ENCODE results near the gene COL6A3.

COL6A3 gene

DNA sequence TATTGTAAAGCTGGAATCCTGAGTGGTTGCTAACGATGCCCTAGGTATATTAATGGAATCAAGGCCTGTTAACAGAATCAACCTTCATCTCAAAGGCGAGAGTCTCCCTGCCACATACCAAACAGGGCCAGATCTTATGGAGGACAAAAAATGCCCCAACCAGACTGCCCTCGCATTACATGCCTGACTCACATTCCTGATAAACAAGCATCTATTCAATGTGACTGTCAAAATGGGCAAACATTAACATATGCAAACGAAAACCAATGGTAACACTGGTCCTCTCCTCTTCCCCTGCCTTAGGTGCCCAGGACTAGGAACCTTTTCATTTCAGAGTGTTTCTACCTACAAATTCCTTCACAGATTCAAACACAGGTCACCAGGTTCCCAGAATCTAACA lies 83.4 kb downstream of the COL6A3 start:
- H3K27ac ChIP-seq, result no peak overlapping the region
- TF ChIP-seq, protein P1, sequence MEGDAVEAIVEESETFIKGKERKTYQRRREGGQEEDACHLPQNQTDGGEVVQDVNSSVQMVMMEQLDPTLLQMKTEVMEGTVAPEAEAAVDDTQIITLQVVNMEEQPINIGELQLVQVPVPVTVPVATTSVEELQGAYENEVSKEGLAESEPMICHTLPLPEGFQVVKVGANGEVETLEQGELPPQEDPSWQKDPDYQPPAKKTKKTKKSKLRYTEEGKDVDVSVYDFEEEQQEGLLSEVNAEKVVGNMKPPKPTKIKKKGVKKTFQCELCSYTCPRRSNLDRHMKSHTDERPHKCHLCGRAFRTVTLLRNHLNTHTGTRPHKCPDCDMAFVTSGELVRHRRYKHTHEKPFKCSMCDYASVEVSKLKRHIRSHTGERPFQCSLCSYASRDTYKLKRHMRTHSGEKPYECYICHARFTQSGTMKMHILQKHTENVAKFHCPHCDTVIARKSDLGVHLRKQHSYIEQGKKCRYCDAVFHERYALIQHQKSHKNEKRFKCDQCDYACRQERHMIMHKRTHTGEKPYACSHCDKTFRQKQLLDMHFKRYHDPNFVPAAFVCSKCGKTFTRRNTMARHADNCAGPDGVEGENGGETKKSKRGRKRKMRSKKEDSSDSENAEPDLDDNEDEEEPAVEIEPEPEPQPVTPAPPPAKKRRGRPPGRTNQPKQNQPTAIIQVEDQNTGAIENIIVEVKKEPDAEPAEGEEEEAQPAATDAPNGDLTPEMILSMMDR (IDR thresholded peaks at IDR 0.05; ENCODE audit: low read depth, low read length, missing control alignments), result no peak
- H3K27me3 ChIP-seq (replicated peaks), result no peaks in the 10 kb centered on the region
- DNase-seq, result no peak
- H3K4me3 ChIP-seq (ENCODE audit: low read depth, low read length), result no peak overlapping the region
- peaks cover 80% of the 10 kb centered on the region for H3K36me3 ChIP-seq (replicated peaks)
- in situ Hi-C loops (cut with HindIII; ENCODE audit: low pct_ligation_motif_present, low sequenced_read_pairs), result no loop called here

DNA sequence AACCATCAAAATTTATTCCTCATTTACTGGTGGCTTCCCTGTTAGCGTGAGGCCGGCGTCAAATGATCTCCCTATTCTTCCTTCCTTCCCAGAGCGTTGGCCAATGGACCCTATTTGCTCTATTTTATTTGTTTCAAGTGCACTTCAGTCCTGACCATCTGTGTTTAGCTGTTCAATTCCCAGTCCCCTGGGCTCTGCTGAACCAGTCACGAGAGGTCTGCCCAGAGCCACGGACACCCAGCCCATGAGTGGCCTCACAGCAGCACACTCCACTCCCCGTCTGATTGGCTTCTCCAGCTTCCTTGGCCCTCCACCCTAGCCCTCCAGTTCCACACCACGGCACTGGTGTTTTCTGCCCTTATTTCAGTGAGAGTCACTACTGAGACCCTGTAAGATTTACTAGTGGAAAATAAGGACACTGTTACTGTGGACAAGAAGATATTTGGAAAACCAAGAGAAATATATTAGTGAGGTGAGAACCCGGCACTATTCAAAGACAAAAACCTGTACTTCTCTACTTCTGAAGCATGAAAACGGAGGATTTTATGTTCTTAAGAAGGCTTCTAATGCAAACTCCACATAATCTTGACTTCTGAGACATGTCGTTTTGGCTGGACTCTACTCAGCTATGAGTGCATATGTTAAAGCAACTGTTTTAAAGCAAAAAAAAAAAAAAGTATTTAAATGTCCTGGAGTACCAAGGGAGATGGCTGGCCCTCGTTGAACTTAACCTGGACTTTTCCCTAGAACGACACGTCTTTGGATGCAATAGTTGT lies 86.6 kb downstream of the COL6A3 start:
- Histone ChIP-seq H3K36me3 (replicated peaks) (peaks cover 71% of the 10 kb centered on the region), H3K4me3 (ENCODE audit: low read depth, low read length) (no peak overlapping the region), H3K27ac (no peak overlapping the region), H3K27me3 (replicated peaks) (no peaks in the 10 kb centered on the region)
- TF ChIP-seq, protein P1 (IDR thresholded peaks at IDR 0.05; ENCODE audit: low read depth, low read length, missing control alignments), result no peak
- in situ Hi-C loops (cut with HindIII; ENCODE audit: low pct_ligation_motif_present, low sequenced_read_pairs), result no loop called here
- no peak for DNase-seq

DNA sequence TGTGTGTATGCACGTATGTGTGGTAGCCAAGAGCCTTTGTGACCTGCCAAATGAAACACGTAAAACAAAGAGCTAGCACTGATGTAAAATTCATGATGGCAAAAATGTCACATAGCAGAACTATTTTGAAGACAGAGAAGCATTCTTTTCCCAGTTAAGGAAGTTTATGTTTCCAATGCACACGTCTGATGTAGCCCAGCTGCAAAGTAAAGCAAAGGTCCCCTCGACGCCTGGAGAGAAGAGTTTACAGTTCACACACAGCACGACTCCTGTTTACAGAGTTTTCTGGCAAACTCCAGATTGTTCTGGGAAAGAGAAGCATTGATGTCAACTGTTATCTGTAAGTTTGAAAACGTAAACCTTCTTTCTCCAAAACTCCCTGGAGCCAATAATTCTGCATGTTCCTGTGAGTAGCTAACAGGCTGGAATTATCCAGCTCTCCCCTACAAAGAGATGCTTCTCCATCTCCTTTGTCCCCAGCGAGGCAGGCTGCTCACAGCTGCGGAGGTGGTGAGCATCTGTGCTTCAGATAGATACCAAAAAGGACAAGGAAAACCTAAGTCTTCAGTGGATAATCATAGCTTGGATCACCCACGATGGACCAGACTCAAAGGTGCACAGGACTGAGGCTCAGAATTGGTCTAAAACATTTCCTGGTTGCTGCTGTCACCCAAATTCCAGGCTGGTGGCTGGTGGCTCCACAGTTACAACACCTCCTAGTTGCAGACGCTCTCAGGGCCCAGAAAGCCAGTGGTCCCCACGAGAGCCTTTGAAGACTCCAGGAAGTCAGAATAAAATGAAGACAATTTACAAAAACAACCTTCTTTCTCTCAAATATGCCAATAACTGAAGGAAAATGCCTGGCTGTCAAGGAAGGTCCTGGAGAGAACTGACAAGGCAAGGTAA lies 87.4 kb downstream of the COL6A3 start:
- Histone ChIP-seq H3K27ac (no peak overlapping the region), H3K4me3 (ENCODE audit: low read depth, low read length) (no peak overlapping the region), H3K27me3 (replicated peaks) (no peaks in the 10 kb centered on the region), H3K36me3 (replicated peaks) (peaks cover 73% of the 10 kb centered on the region)
- in situ Hi-C loops (cut with HindIII; ENCODE audit: low pct_ligation_motif_present, low sequenced_read_pairs), result no loop called here
- TF ChIP-seq, protein P1 (IDR thresholded peaks at IDR 0.05; ENCODE audit: low read depth, low read length, missing control alignments), result no peak
- DNase-seq, result no peak

DNA sequence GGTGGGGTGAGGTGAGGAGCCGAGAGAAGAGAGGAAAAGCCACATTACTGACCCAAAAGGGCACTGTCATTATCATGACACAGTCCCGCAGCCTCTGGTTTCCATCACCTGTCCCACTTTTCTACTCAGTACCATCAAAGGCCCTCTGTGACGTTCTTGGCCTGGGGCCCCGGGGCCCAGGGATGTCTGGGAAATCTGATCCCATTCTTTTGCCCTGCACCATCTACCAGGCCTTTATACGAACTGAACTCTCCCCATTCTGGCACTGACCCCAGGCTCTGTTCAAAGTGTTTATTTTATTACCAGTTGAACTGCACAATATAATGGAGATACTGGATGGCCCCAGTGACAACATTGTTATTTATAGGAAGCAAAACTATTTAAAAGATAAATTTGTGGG lies 89.1 kb downstream of the COL6A3 start:
- Histone ChIP-seq H3K27ac (peak overlapping the region; percentile 57), H3K36me3 (replicated peaks) (peaks cover 60% of the 10 kb centered on the region), H3K4me3 (ENCODE audit: low read depth, low read length) (no peak overlapping the region), H3K27me3 (replicated peaks) (no peaks in the 10 kb centered on the region)
- in situ Hi-C loops (cut with HindIII; ENCODE audit: low pct_ligation_motif_present, low sequenced_read_pairs), result no loop called here
- TF ChIP-seq, protein P1 (IDR thresholded peaks at IDR 0.05; ENCODE audit: low read depth, low read length, missing control alignments), result no peak
- DNase-seq, result peak; percentile 58

DNA sequence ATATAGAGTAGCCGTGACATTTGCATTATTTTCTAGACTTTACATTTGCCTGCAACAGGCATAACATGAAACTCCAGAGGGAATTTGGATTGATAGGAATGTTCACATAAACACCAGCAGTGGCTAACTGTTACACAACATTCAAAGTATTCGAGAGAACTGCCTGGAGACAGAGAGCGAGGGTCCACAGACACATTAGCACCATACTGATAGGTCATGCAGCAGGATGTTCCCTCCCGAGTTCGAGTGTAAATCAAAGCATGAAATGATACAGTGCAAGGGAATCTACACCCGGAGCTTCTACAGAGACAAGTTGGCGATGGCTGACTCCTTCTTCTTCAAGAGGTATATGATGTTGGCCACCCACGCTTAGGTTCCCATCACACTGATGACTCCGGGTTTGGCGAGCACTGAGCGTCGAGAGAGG lies 89.5 kb downstream of the COL6A3 start:
- no peak overlapping the region for H3K4me3 ChIP-seq (ENCODE audit: low read depth, low read length)
- H3K27me3 ChIP-seq (replicated peaks), result no peaks in the 10 kb centered on the region
- TF ChIP-seq, protein P1 (IDR thresholded peaks at IDR 0.05; ENCODE audit: low read depth, low read length, missing control alignments), result no peak
- in situ Hi-C loops (cut with HindIII; ENCODE audit: low pct_ligation_motif_present, low sequenced_read_pairs), result no loop called here
- H3K27ac ChIP-seq, result peak overlapping the region; percentile 57
- peak; percentile 75 for DNase-seq
- H3K36me3 ChIP-seq (replicated peaks), result peaks cover 56% of the 10 kb centered on the region

Measured in brain microvascular endothelial cell (primary cell).